ENCODE measurements around the gene MRPL22. TPM values are rescaled to one million over a fixed set of nuclear protein-coding genes. Genes with fewer than 3 reads are reported as not detected.

MRPL22 gene
- total and polyA plus RNA-seq, 2 of the 13 experiments (the other 11 are each of a cell fraction or from before 2014, with no cell fraction given): 66.8 to 84.8 TPM

DNA sequence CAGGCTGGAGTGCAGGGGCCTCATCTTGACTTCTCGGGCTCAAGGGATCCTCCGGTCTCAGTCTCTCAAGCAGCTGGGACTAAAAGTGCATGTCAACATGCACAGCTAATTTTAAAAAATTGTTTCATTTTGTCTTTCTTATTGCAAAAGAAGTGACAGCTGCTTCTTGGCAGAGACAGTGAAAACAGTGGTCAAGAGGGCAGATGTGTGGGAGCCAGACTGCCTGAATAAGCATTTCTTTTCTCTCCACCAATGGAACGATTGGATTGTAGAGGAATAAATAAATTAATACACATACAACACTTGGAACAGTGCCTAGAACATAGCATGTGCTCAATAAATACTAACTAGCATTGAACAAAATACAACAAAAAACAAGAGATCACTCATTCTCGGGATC lies 45.3 kb downstream of the MRPL22 start (continued):
- TF ChIP-seq HNF1A (IDR thresholded peaks at IDR 0.05; ENCODE audit: low read depth) (no peak), HNF1A (CRISPR knock-in tag; IDR thresholded peaks at IDR 0.05; ENCODE audit: borderline replicate concordance) (no peak), ZNF263 (CRISPR knock-in tag; IDR thresholded peaks at IDR 0.05) (no peak)

- intact Hi-C loops (cut with micrococcal nuclease; ENCODE audit: unreplicated experiment): no loop called here
- Histone ChIP-seq H3K4me1 (ENCODE audit: insufficient read depth, low read length) (no peaks in the 10 kb centered on the region), H3K4me3 (replicated peaks in 1 of 3; ENCODE audit: insufficient read depth in 1 of 3, low read depth in 2 of 3, low read length in 3 of 3) (no peak overlapping the region)
These were observed 48.8 kb downstream of the MRPL22 start for GRCh38 chr5:154989626-154990025.

More at GRCh38 chr5:154989626-154990025, 48.8 kb downstream of the MRPL22 start:
- ChIA-PET POLR2A (no interaction called here), CTCF (ENCODE audit: low intra/inter-chr PET ratio, low total read pairs) (no interaction called here)
- in situ Hi-C loops (cut with HindIII; ENCODE audit: extremely low pct_ligation_motif_present, low pct_unique_long_range_greater_than_20kb): no loop called here
- Histone ChIP-seq H3K79me2 (ENCODE audit: insufficient read depth, low read length) (no peaks in the 10 kb centered on the region), H3K27me3 (ENCODE audit: control insufficient read depth in 1 of 2, insufficient read depth in 2 of 2, low read length in 2 of 2) (0 out of 5 replicates have a peak, but pooled peaks cover 0 to 1% of the 10 kb centered on the region in 2 experiments), H2AFZ (ENCODE audit: low read length) (no peak overlapping the region), H3K9ac (ENCODE audit: insufficient read depth, low read depth, low read length) (no peak overlapping the region), H3K9me3 (ENCODE audit: low read length) (no peaks in the 10 kb centered on the region), H3K36me3 (replicated peaks in 1 of 2; ENCODE audit: control insufficient read depth in 1 of 2, insufficient read depth in 2 of 2, low read length in 2 of 2) (no peaks in the 10 kb centered on the region), H3K4me2 (ENCODE audit: low read depth, low read length) (no peak overlapping the region), H3K27ac (ENCODE audit: extremely low read length, insufficient read depth, low read length) (no peak overlapping the region), H4K20me1 (ENCODE audit: insufficient read depth, low read length) (no peaks in the 10 kb centered on the region)
- no peak for ATAC-seq
- BruUV-seq (replicated peaks): no TSS peak
- 0% methylated on average over 2 of the region's 2 CpGs for WGBS (ENCODE audit: low lambda C conversion rate)
- DNase-seq (ENCODE audit: low spot score): no peak
- FAIRE-seq: no peak
- TF ChIP-seq CREM (IDR thresholded peaks at IDR 0.05) (no peak), CREM (CRISPR knock-in tag; IDR thresholded peaks at IDR 0.05) (no peak), ZNF724P (CRISPR knock-in tag; IDR thresholded peaks at IDR 0.05; ENCODE audit: borderline replicate concordance) (no peak), ZNF709 (CRISPR knock-in tag; IDR thresholded peaks at IDR 0.05) (no peak), MTA3 (CRISPR knock-in tag; IDR thresholded peaks at IDR 0.05) (no peak), ELF1 (CRISPR knock-in tag; IDR thresholded peaks at IDR 0.05) (no peak), KLF6 (CRISPR knock-in tag; IDR thresholded peaks at IDR 0.05) (no peak), GATAD1 (CRISPR knock-in tag; IDR thresholded peaks at IDR 0.05) (no peak), SIN3B (IDR thresholded peaks at IDR 0.05; ENCODE audit: low read length) (no peak), NCOR1 (IDR thresholded peaks at IDR 0.05; ENCODE audit: borderline replicate concordance, low read length) (no peak), SIX1 (CRISPR knock-in tag; IDR thresholded peaks at IDR 0.05; ENCODE audit: borderline replicate concordance) (no peak), ZNF232 (CRISPR knock-in tag; IDR thresholded peaks at IDR 0.05; ENCODE audit: borderline replicate concordance) (no peak), PHF20 (CRISPR knock-in tag; IDR thresholded peaks at IDR 0.05) (no peak), ZFP82 (CRISPR knock-in tag; IDR thresholded peaks at IDR 0.05; ENCODE audit: borderline replicate concordance) (no peak)
